ENCODE results near the gene CDON.
"Not testable (repeated sequence)": the region's sequence is repeated elsewhere in the genome, so short reads cannot be mapped to it uniquely, and the experiment has no call there.

The CDON gene

GRCh38 chr11:126011265-126011664 is 51.4 kb downstream of the CDON start:
- peak; percentile 3 to 7 for DNase-seq
- TF ChIP-seq POLR2A (IDR thresholded peaks at IDR 0.05; ENCODE audit: low read length) (no peak), GATA1 (IDR thresholded peaks at IDR 0.05; ENCODE audit: low read depth, low read length) (no peak)

GRCh38 chr11:126008956-126009355 is 53.7 kb downstream of the CDON start:
- no peak for DNase-seq
- TF ChIP-seq POLR2A (IDR thresholded peaks at IDR 0.05; ENCODE audit: low read length) = no peak

GRCh38 chr11:126007238-126007637 is 55.4 kb downstream of the CDON start:
- no peak for DNase-seq

GRCh38 chr11:126006068-126006467 is 56.6 kb downstream of the CDON start:
- no peak for TF ChIP-seq GATA1 (IDR thresholded peaks at IDR 0.05; ENCODE audit: low read depth, low read length)
- TF ChIP-seq POLR2A (IDR thresholded peaks at IDR 0.05; ENCODE audit: low read length) = no peak

More at GRCh38 chr11:126007238-126007637, 55.4 kb downstream of the CDON start:
- TF ChIP-seq GATA1 (IDR thresholded peaks at IDR 0.05; ENCODE audit: low read depth, low read length) (no peak), POLR2A (IDR thresholded peaks at IDR 0.05; ENCODE audit: low read length) (no peak)

GRCh38 chr11:126002181-126002580 is 60.5 kb downstream of the CDON start:
- no peak for DNase-seq

More at GRCh38 chr11:126006068-126006467, 56.6 kb downstream of the CDON start:
- DNase-seq = no peak

GRCh38 chr11:125999234-125999880 is 63.3 kb downstream of the CDON start:
- no peak for DNase-seq
- TF ChIP-seq GATA1 (IDR thresholded peaks at IDR 0.05; ENCODE audit: low read depth, low read length) (no peak), POLR2A (IDR thresholded peaks at IDR 0.05; ENCODE audit: low read length) (no peak)

More at GRCh38 chr11:126002181-126002580, 60.5 kb downstream of the CDON start:
- no peak for TF ChIP-seq POLR2A (IDR thresholded peaks at IDR 0.05; ENCODE audit: low read length)

GRCh38 chr11:125998267-125998666 is 64.4 kb downstream of the CDON start:
- TF ChIP-seq POLR2A (IDR thresholded peaks at IDR 0.05; ENCODE audit: low read length) = no peak
- no peak for TF ChIP-seq GATA1 (IDR thresholded peaks at IDR 0.05; ENCODE audit: low read depth, low read length)
- DNase-seq = no peak

GRCh38 chr11:125995313-125995712 is 67.4 kb downstream of the CDON start:
- no peak for DNase-seq
- TF ChIP-seq POLR2A (IDR thresholded peaks at IDR 0.05; ENCODE audit: low read length) (no peak), GATA1 (IDR thresholded peaks at IDR 0.05; ENCODE audit: low read depth, low read length) (no peak)

GRCh38 chr11:125994509-125994908 is 68.2 kb downstream of the CDON start:
- no peak for DNase-seq
- TF ChIP-seq GATA1 (IDR thresholded peaks at IDR 0.05; ENCODE audit: low read depth, low read length) (no peak), POLR2A (IDR thresholded peaks at IDR 0.05; ENCODE audit: low read length) (no peak)

GRCh38 chr11:125992893-125993292 is 69.8 kb downstream of the CDON start:
- no peak for DNase-seq
- no peak for TF ChIP-seq POLR2A (IDR thresholded peaks at IDR 0.05; ENCODE audit: low read length)
- no peak for TF ChIP-seq GATA1 (IDR thresholded peaks at IDR 0.05; ENCODE audit: low read depth, low read length)

- TF ChIP-seq POLR2A (IDR thresholded peaks at IDR 0.05; ENCODE audit: low read length) (no peak), GATA1 (IDR thresholded peaks at IDR 0.05; ENCODE audit: low read depth, low read length) (no peak)
- DNase-seq = no peak
Measured at GRCh38 chr11:125990244-125990643, 72.4 kb downstream of the CDON start.

- TF ChIP-seq GATA1 (IDR thresholded peaks at IDR 0.05; ENCODE audit: low read depth, low read length) (no peak), POLR2A (IDR thresholded peaks at IDR 0.05; ENCODE audit: low read length) (no peak)
- no peak for DNase-seq
Measured at GRCh38 chr11:125987066-125987641, 75.5 kb downstream of the CDON start.

- not testable (repeated sequence) for DNase-seq
Measured at GRCh38 chr11:125985956-125986355, 76.7 kb downstream of the CDON start.

- TF ChIP-seq GATA1 (IDR thresholded peaks at IDR 0.05; ENCODE audit: low read depth, low read length) = no peak
- TF ChIP-seq POLR2A (IDR thresholded peaks at IDR 0.05; ENCODE audit: low read length) = no peak
- DNase-seq = no peak
Measured at GRCh38 chr11:125982348-125982730, 80.3 kb downstream of the CDON start.

- TF ChIP-seq GATA1 (IDR thresholded peaks at IDR 0.05; ENCODE audit: low read depth, low read length) = no peak
- no peak for TF ChIP-seq POLR2A (IDR thresholded peaks at IDR 0.05; ENCODE audit: low read length)
- DNase-seq = no peak
Measured at GRCh38 chr11:125980436-125980835, 82.2 kb downstream of the CDON start.
